ENCODE measurements around the gene CD22.
"Not testable (repeated sequence)": the region's sequence is repeated elsewhere in the genome, so short reads cannot be mapped to it uniquely, and the experiment has no call there.

CD22 gene

DNA sequence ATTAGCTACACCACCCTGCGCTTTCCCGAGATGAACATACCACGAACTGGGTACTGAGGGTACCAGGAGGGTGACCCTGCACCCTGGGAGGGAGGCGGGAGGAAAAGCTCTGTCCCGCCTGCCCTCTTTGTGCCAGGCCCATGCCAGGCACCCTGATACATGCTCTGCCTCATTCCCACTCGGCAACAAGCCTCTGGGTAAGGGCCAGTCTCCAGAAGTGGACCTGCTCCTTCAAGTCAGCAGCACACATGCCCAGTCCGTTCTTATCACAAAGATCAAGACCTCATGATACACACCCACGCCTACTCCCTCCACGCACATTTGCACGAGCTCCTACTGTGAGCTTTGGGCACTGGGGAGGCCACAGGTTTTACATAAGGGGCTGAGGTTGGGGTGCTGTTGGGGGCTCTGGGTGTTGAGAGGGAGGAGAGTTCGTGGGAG is 16.7 kb downstream of the CD22 start:
- no peak for DNase-seq

DNA sequence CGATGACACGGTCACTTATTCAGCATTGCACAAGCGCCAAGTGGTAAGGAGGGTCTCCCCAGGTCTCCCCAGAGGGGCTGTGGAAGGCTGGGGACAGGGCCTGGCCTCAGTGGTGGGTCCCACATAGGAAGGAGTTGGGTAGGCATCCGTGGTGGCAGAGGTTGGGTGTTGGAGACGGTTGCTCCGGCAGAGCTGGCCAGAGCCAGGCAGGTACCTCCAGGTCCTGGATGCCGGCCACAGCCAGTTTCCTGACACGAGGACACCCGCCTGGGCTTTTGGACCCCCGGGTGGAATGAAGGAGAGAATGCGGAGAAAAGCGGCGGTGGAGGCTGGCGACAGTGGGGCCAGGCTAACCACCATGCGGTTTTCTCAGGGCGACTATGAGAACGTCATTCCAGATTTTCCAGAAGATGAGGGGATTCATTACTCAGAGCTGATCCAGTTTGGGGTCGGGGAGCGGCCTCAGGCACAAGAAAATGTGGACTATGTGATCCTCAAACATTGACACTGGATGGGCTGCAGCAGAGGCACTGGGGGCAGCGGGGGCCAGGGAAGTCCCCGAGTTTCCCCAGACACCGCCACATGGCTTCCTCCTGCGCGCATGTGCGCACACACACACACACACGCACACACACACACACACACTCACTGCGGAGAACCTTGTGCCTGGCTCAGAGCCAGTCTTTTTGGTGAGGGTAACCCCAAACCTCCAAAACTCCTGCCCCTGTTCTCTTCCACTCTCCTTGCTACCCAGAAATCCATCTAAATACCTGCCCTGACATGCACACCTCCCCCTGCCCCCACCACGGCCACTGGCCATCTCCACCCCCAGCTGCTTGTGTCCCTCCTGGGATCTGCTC is 17.4 kb downstream of the CD22 start:
- no peak for DNase-seq

DNA sequence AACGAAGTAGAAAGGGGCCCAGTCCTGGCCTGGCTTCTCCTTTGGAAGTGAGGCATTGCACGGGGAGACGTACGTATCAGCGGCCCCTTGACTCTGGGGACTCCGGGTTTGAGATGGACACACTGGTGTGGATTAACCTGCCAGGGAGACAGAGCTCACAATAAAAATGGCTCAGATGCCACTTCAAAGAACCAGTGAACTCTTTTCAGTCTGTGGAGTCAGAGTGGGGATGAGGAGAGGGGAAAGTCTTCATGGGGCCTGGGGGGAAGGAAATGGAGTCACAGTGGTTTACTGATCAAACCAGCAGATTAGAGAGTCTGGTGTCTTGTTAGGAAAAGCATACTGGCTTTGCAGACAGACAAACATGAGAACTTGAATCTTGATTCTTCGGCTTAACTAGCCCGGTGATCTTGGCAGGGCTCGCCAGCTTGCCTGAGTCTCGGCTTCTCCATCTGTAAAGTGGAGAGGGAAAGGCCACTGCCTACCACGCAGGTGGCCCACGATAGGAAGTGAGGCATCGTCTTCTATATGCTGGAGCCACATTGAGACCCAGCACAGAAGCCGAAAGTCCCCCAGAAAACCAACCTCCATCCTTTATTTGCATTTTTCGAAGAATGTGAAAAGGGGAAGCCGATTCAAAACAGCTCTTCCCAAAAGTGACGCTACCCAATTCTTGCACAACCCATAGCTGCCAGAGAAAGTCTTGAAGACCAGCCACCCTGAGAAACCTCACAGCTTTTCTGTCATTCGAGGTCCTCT is 18.4 kb downstream of the CD22 start, which contains the start of gene FFAR1:
Gene FFAR1 (plus strand): TSS at position 732 of the 759 bp plus-strand sequence. CDS start 3,650 bp downstream, outside the sequence.
- DNase-seq, result no peak

GRCh38 chr19:35347930-35348298 is 18.9 kb downstream of the CD22 start:
- no peak for DNase-seq

- peak; percentile 78 for DNase-seq
These were observed 20.1 kb downstream of the CD22 start for GRCh38 chr19:35348911-35349611.

DNA sequence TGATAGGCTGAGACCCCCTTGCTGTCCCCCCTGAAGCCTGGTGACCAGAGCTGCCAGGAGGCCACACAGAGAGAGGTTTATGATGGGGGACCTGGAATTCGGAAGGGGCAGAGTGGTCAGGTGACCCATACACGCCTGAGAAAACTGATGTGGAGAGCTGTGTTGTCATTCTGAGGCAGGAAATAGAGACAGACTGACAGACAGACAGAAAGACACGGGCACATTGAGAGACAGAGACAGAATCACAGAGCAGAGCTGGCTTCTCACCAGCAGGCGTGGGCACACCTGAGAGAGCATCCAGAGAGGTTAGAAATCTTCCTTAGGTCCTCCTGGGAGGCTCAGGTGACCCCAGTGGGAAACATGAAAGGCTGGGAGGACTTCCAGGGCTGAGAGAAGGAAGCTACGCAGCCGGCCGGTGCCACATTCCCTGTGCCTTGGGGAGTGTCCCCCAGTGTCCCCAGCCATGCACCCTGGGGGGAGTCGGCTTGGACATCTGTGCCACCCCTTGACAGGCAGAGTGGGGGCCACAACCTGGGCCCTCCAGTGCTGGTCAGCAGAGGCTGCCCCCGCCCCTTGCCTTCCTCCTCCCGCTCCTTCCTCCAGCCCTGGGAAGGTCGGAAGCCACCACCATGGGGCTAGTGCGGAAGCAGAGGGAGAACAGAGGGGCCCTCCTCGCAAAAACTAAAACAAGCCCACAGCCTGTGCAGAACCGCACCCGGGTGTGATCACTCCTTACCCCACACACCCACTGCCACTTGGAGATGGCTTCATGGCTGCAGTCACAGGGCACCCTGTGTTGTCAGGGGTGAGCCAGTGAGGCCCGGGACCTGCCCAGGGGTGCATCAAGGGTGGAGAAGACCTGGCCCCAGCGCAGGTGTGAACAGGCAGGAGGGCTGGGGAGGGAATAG is 20.9 kb downstream of the CD22 start:
- DNase-seq, result no peak

DNA sequence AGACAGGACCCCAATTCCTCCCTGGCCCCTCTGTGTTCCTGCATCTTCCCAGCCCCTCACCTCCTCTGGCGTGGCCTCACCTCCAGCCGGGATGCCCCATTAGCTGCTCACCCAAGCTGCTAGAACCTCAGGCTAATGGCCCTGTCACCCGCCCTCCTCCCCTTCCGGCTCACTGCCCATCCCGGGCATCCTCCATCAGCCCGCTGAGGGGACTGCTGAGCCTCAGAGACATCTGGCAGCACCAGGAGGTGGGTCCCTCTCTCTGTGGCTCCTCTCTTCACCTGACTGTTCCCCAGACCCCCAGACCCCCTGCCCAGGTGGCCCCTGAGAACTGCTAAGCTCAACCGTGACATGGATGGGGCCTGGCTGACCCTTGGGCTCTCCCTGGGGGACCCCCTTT is 21.6 kb downstream of the CD22 start:
- DNase-seq, result no peak

DNA sequence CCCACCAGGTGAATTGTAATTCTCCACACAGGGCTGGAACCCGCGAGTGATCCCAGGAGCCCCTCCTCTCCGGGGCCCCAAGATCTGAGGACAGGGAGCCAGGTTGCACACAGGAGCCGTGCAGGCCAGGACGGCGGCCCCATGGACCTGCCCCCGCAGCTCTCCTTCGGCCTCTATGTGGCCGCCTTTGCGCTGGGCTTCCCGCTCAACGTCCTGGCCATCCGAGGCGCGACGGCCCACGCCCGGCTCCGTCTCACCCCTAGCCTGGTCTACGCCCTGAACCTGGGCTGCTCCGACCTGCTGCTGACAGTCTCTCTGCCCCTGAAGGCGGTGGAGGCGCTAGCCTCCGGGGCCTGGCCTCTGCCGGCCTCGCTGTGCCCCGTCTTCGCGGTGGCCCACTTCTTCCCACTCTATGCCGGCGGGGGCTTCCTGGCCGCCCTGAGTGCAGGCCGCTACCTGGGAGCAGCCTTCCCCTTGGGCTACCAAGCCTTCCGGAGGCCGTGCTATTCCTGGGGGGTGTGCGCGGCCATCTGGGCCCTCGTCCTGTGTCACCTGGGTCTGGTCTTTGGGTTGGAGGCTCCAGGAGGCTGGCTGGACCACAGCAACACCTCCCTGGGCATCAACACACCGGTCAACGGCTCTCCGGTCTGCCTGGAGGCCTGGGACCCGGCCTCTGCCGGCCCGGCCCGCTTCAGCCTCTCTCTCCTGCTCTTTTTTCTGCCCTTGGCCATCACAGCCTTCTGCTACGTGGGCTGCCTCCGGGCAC is 22.6 kb downstream of the CD22 start:
- DNase-seq, result no peak

DNA sequence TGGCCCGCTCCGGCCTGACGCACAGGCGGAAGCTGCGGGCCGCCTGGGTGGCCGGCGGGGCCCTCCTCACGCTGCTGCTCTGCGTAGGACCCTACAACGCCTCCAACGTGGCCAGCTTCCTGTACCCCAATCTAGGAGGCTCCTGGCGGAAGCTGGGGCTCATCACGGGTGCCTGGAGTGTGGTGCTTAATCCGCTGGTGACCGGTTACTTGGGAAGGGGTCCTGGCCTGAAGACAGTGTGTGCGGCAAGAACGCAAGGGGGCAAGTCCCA is 23.1 kb downstream of the CD22 start:
- DNase-seq, result no peak

DNA sequence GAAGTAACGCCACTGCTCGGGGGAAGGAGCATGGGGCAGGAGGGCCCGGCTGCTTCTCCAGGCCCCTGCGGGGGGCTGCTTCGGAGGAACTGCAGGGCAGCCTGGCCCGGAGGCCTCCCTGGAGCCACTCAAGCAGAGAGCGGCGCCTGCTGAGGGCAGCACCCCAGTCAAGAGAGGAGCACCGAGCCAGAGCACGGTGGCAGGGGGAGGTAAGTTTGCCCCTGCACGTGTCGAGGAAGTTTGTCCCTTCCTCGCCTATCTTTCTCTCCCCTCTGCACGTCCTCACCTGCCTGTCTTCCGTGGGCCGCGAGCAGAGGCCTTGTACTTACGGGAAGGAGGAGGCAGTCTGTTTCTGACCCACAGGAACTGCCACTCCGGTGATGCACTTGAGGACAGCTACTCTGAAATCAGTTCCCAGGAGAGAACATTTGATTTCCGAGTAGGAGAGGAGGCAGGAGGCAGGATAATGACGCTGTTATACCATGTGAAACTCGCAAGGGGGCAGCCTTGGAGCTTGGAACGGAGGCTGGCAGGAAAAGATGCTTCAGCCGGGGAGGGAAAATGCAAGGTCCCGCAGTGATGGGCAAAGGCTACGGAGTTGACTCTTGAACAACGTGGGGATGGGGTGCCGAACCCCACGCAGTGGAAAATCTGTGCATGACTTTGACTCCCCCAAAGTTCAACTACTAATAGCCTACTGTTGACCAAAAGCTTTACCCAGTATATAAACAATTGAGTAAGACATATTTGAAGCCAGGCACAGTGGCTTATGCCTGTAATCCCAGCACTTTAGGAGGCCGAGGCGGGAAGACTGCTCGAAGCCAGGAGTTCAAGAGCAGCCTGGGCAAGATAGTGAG is 23.7 kb downstream of the CD22 start:
- DNase-seq, result peak; percentile 93

GRCh38 chr19:35353635-35354034 is 24.6 kb downstream of the CD22 start:
- DNase-seq, result no peak

DNA sequence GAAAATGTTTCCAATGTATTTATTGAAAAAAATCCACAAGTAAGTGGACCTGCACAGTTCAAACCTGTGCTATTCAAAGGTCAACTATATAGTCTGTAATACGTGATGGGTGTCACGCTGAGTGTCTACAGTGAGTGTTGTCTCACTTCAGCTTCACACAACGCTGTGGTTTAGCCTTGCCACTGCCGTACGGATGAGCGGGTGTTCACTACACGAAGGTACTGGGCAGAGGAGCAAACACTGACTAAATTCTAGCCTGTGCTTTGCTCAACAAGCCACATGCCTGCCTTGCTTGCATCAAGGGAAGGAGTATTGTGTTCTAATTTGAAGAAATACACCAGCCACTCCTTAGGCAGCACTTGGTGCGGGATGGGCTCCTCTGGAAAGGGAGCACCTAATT is 25.9 kb downstream of the CD22 start:
- DNase-seq, result no peak

DNA sequence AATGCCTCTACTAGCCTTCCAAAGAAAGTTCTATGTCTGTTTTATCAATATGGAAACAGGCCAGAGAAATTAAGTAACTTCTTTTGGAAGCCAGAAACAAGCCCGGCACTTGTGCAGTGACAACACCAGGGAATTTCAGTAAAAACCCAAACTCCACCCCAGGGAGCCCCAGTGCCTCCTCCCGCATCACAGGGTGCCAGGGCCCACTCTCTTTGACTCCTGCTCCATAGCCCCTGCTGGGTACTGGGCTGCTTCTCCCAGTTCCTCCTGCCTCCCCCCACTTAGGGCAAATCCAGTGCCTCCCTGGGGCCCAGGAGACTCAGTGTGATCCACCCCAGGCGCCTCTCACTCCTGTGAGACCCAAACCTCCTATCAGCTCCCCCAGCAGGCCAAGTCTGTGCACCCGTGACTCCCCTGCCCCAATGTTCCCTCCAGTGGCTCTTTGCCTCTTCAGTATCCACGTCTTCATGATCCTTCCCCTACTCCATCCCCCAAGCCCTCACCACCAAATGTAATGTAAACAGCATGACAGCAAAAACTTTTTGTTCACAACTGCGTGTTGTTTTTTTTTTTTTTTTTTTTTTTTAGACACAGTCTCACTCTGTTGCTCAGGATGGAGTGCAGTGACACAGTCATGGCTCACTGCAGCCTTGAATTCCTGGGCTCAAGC is 26.9 kb downstream of the CD22 start:
- no peak for DNase-seq

DNA sequence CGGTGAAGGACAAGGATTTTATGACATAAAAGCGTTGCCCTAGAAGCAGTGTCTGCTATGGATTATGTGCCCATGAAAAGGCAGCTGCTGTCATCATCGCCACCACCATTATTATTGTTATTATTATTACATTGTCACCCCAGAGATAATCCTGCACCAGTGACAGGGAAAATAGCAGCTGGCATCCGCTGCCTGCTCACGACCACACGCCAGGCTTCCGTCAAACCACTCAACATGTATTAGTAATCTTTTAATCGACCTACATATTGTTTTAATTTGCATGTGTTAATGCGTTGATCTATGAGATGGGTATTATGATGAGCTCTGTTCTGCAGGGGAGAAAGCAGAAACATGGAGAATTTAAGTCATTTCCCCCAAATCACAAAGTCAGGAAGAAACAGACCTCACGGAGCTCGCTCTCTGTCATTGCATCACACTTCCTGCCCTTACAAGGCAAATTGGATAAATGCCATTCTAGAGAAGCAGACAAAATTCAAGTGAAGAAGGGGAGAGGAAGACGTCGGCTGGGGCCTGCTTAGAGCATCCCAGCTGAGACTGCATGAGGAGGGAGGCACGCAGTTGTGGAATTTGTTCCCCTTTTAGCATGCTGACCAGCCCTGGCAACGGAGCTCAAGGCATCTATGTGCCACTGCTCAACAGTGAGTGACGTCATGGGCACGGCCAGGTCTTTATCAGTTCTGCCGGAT is 29.0 kb downstream of the CD22 start, which contains the start of gene FFAR3:
Gene FFAR3 (plus strand): TSS at position 594 of the 707 bp plus-strand sequence. CDS start 431 bp downstream, outside the sequence.
- no peak for DNase-seq

- not testable (repeated sequence) for DNase-seq
These were observed 29.8 kb downstream of the CD22 start for GRCh38 chr19:35358834-35359233.

DNA sequence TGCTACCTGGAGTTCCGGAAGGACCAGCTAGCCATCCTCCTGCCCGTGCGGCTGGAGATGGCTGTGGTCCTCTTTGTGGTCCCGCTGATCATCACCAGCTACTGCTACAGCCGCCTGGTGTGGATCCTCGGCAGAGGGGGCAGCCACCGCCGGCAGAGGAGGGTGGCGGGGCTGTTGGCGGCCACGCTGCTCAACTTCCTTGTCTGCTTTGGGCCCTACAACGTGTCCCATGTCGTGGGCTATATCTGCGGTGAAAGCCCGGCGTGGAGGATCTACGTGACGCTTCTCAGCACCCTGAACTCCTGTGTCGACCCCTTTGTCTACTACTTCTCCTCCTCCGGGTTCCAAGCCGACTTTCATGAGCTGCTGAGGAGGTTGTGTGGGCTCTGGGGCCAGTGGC is 30.4 kb downstream of the CD22 start:
- not testable (repeated sequence) for DNase-seq

- not testable (repeated sequence) for DNase-seq
These were observed 31.1 kb downstream of the CD22 start for GRCh38 chr19:35360081-35360480.

GRCh38 chr19:35360880-35361420 is 32.0 kb downstream of the CD22 start:
- DNase-seq, result no peak
